ENCODE data around the gene SLC35A5. TPM values are rescaled to one million over a fixed set of nuclear protein-coding genes. Genes with fewer than 3 reads are reported as not detected.
A peak's percentile ranks its signal among the peaks of the same experiment; 100 is the strongest.

Gene SLC35A5
- total and polyA plus RNA-seq, 8 donors, result 4.6 to 67.7 (median 19.6) TPM

DNA sequence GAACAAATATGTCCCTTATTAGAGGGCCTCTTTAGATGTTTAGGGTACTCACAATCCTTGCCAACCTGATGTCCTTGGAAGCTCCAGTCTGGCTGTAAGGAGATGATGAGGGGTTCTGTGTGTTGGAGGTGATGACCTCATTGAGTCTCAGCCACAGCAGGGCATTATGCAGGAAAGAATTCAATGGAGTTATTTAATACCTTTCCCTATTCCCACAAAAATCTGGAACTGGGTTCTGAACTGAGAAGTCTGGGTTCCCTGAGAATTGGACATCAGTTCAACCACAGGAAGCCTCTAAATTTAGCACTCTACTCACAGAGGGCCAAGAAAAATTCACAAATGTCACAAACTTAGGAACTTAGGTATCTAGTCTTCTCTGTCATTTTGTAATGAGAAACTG lies 36.9 kb downstream of the SLC35A5 start:
- no peaks in the 10 kb centered on the region for H3K4me1 ChIP-seq
- no peak overlapping the region for H3K4me3 ChIP-seq
- no peak overlapping the region for H3K27ac ChIP-seq
- intact Hi-C loops (cut with DNase I; ENCODE audit: low total_unique reads), result no loop called here
- H3K27me3 ChIP-seq, result no peaks in the 10 kb centered on the region
- peaks cover 0 to 29% (median 8%) of the 10 kb centered on the region in 4 donors for H3K36me3 ChIP-seq
- DNase-seq, result no peak
- TF ChIP-seq POLR2A (IDR thresholded peaks at IDR 0.05) (no peak), EP300 (IDR thresholded peaks at IDR 0.05) (no peak), POLR2AphosphoS5 (IDR thresholded peaks at IDR 0.05) (no peak), CTCF (IDR thresholded peaks at IDR 0.05) (no peak)
- no peaks in the 10 kb centered on the region for H3K9me3 ChIP-seq

GRCh38 chr3:112602217-112602838 lies 40.5 kb downstream of the SLC35A5 start:
- TF ChIP-seq EP300 (IDR thresholded peaks at IDR 0.05) (no peak), CTCF (IDR thresholded peaks at IDR 0.05) (no peak), POLR2A (IDR thresholded peaks at IDR 0.05) (no peak), POLR2AphosphoS5 (IDR thresholded peaks at IDR 0.05) (no peak)
- H3K36me3 ChIP-seq, result peaks cover 0 to 18% (median 5%) of the 10 kb centered on the region in 4 donors
- DNase-seq, result no peak
- H3K4me3 ChIP-seq, result no peak overlapping the region
- no peaks in the 10 kb centered on the region for H3K4me1 ChIP-seq
- H3K27me3 ChIP-seq, result no peaks in the 10 kb centered on the region
- H3K27ac ChIP-seq, result no peak overlapping the region
- no peaks in the 10 kb centered on the region for H3K9me3 ChIP-seq
- intact Hi-C loops (cut with DNase I; ENCODE audit: low total_unique reads), result no loop called here

DNA sequence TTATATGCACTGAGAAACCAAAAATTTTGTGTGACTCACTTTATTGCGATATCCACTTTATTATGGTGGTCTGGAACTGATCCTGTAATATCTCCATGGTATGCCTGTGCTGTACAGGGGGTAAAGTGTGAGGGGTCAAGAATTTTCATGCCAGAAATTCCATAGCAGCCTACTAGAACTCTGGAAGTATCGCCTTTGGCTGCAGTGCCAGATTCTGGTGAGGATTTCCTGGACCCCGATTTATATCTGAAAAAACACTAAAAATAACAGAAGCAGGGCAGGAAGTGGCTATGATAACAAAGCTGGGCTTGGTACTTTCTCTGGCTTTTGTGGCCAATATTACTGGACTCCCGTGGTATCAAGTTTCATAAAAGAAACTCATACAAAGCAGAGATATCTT lies 42.7 kb downstream of the SLC35A5 start:
- 29 to 47% (median 34%) methylated on average over 4 of the region's 4 CpGs for WGBS, 5 donors
- Histone ChIP-seq H3K27ac (no peak overlapping the region), H3K9me3 (no peaks in the 10 kb centered on the region), H3K27me3 (no peaks in the 10 kb centered on the region), H3K4me1 (no peaks in the 10 kb centered on the region), H3K4me3 (no peak overlapping the region), H3K36me3 (peaks cover 0 to 16% (median 1%) of the 10 kb centered on the region in 4 donors)
- TF ChIP-seq CTCF (IDR thresholded peaks at IDR 0.05), result no peak
- no peak for TF ChIP-seq POLR2A (IDR thresholded peaks at IDR 0.05)
- no peak for TF ChIP-seq EP300 (IDR thresholded peaks at IDR 0.05)
- no peak for TF ChIP-seq POLR2AphosphoS5 (IDR thresholded peaks at IDR 0.05)
- peak in 1 of 2 donors; percentile 34 for DNase-seq
- intact Hi-C loops (cut with DNase I; ENCODE audit: low total_unique reads), result no loop called here

DNA sequence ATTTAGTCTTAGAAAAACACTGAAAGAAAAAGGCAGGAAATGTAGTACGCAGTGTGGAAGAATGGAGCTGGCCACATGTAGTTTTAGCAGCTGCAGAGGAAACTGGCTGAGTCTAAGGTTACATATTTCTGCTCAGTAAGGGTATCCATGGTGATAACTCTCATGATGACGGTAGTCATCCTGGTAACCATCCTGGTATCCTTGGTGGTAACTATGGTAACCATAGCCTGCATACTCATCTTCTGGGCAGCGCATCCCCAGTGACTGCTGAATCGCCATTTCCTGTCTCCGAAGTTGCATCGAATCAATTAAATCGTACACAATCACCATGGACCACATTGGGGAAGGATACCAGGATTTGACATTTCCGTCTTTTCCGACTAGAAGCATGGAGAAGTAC lies 43.4 kb downstream of the SLC35A5 start:
- Histone ChIP-seq H3K4me1 (no peaks in the 10 kb centered on the region), H3K4me3 (no peak overlapping the region), H3K27me3 (no peaks in the 10 kb centered on the region), H3K9me3 (no peaks in the 10 kb centered on the region), H3K36me3 (peaks cover 0 to 16% (median 1%) of the 10 kb centered on the region in 4 donors), H3K27ac (no peak overlapping the region)
- intact Hi-C loops (cut with DNase I; ENCODE audit: low total_unique reads), result no loop called here
- TF ChIP-seq POLR2A (IDR thresholded peaks at IDR 0.05) (no peak), POLR2AphosphoS5 (IDR thresholded peaks at IDR 0.05) (no peak), EP300 (IDR thresholded peaks at IDR 0.05) (no peak), CTCF (IDR thresholded peaks at IDR 0.05) (no peak)
- DNase-seq, result peak in 1 of 2 donors; percentile 65
- WGBS, 5 donors, result 71 to 86% (median 83%) methylated on average over 9 of the region's 9 CpGs

Data from stomach (tissue), 9 donors.